ENCODE measurements around the gene CCDC7. TPM values are rescaled to one million over a fixed set of nuclear protein-coding genes. Genes with fewer than 3 reads are reported as not detected.
A peak's percentile ranks its signal among the peaks of the same experiment; 100 is the strongest.
"Not testable (repeated sequence)": the region's sequence is repeated elsewhere in the genome, so short reads cannot be mapped to it uniquely, and the experiment has no call there.

The CCDC7 gene
- polyA plus RNA-seq, 1 donor = 4.4 TPM

- DNase-seq = no peak
These were observed 293.0 kb downstream of the CCDC7 start for GRCh38 chr10:32738958-32739357.

- no peak for DNase-seq
These were observed 298.4 kb downstream of the CCDC7 start for GRCh38 chr10:32744321-32744720.

- DNase-seq = no peak
These were observed 300.9 kb downstream of the CCDC7 start for GRCh38 chr10:32746869-32747268.

GRCh38 chr10:32751582-32751981 lies 305.6 kb downstream of the CCDC7 start:
- no peak for DNase-seq

- not testable (repeated sequence) for DNase-seq
These were observed 309.0 kb downstream of the CCDC7 start for GRCh38 chr10:32754900-32755299.

- DNase-seq = no peak
These were observed 325.3 kb downstream of the CCDC7 start for GRCh38 chr10:32771217-32771616.

- no peak for DNase-seq
These were observed 327.2 kb downstream of the CCDC7 start for GRCh38 chr10:32773105-32773504.

- no peak for DNase-seq
These were observed 341.0 kb downstream of the CCDC7 start for GRCh38 chr10:32786968-32787367.

GRCh38 chr10:32787690-32788284 lies 341.8 kb downstream of the CCDC7 start:
- DNase-seq = no peak

- DNase-seq = no peak
These were observed 342.4 kb downstream of the CCDC7 start for GRCh38 chr10:32788359-32788758.

GRCh38 chr10:32790483-32790882 lies 344.5 kb downstream of the CCDC7 start:
- no peak for DNase-seq

GRCh38 chr10:32793033-32793432 lies 347.1 kb downstream of the CCDC7 start:
- DNase-seq = no peak

GRCh38 chr10:32795598-32796183 lies 349.8 kb downstream of the CCDC7 start:
- DNase-seq = peak; percentile 22

GRCh38 chr10:32797393-32797792 lies 351.5 kb downstream of the CCDC7 start:
- DNase-seq = not testable (repeated sequence)

GRCh38 chr10:32846974-32847373 lies 401.0 kb downstream of the CCDC7 start:
- DNase-seq = no peak

GRCh38 chr10:32851301-32851700 lies 405.4 kb downstream of the CCDC7 start:
- no peak for DNase-seq

GRCh38 chr10:32854435-32854834 lies 408.5 kb downstream of the CCDC7 start:
- DNase-seq = no peak

- DNase-seq = no peak
These were observed 419.2 kb downstream of the CCDC7 start for GRCh38 chr10:32865170-32865569.

GRCh38 chr10:32877915-32878314 lies 432.0 kb downstream of the CCDC7 start:
- DNase-seq = no peak

GRCh38 chr10:32878646-32879045 lies 432.7 kb downstream of the CCDC7 start:
- DNase-seq = no peak

- DNase-seq = no peak
These were observed 436.1 kb downstream of the CCDC7 start for GRCh38 chr10:32882076-32882475.

- no peak for DNase-seq
These were observed 441.5 kb downstream of the CCDC7 start for GRCh38 chr10:32887481-32887880.

- no peak for DNase-seq
These were observed 442.4 kb downstream of the CCDC7 start for GRCh38 chr10:32888161-32888927.

GRCh38 chr10:32889631-32890212 lies 443.8 kb downstream of the CCDC7 start:
- no peak for DNase-seq
